ENCODE data around the gene ASL. TPM values are rescaled to one million over a fixed set of nuclear protein-coding genes. Genes with fewer than 3 reads are reported as not detected.

Gene ASL
- total RNA-seq, 4 donors from 2014 or later = 48.7 to 130 (median 63.3) TPM

GRCh38 chr7:66050337-66050957, 25.2 kb upstream of the ASL start:
- H3K27me3 ChIP-seq = no peaks in the 10 kb centered on the region
- no peak overlapping the region for H3K27ac ChIP-seq
- 70 to 73% methylated on average over 7 of the region's 7 CpGs for WGBS, 2 donors
- no peaks in the 10 kb centered on the region for H3K36me3 ChIP-seq
- TF ChIP-seq POLR2A (IDR thresholded peaks at IDR 0.05) (no peak), CTCF (IDR thresholded peaks at IDR 0.05) (no peak), EP300 (IDR thresholded peaks at IDR 0.05) (no peak)
- no peak for DNase-seq (ENCODE audit: low spot score in 2 of 2)
- H3K4me1 ChIP-seq = no peaks in the 10 kb centered on the region
- no peaks in the 10 kb centered on the region for H3K9me3 ChIP-seq
- H3K4me3 ChIP-seq = no peak overlapping the region

- H3K4me3 ChIP-seq = no peak overlapping the region
- no peak for DNase-seq (ENCODE audit: low spot score in 2 of 2)
- no peaks in the 10 kb centered on the region for H3K9me3 ChIP-seq
- H3K36me3 ChIP-seq = no peaks in the 10 kb centered on the region
- H3K4me1 ChIP-seq = no peaks in the 10 kb centered on the region
- TF ChIP-seq CTCF (IDR thresholded peaks at IDR 0.05) (no peak), POLR2A (IDR thresholded peaks at IDR 0.05) (no peak), EP300 (IDR thresholded peaks at IDR 0.05) (no peak)
- WGBS, 2 donors = 66 to 75% methylated on average over 3 of the region's 3 CpGs
- no peaks in the 10 kb centered on the region for H3K27me3 ChIP-seq
- H3K27ac ChIP-seq = no peak overlapping the region
Measured at GRCh38 chr7:66050990-66051448, 24.6 kb upstream of the ASL start.

GRCh38 chr7:66052447-66052846, 23.2 kb upstream of the ASL start:
- Histone ChIP-seq H3K27ac (no peak overlapping the region), H3K4me1 (no peaks in the 10 kb centered on the region), H3K36me3 (no peaks in the 10 kb centered on the region), H3K4me3 (no peak overlapping the region), H3K9me3 (no peaks in the 10 kb centered on the region), H3K27me3 (no peaks in the 10 kb centered on the region)
- 70 to 74% methylated on average over 6 of the region's 6 CpGs for WGBS, 2 donors
- TF ChIP-seq POLR2A (IDR thresholded peaks at IDR 0.05) = no peak
- TF ChIP-seq EP300 (IDR thresholded peaks at IDR 0.05) = no peak
- TF ChIP-seq CTCF (IDR thresholded peaks at IDR 0.05) = no peak
- no peak for DNase-seq (ENCODE audit: low spot score in 2 of 2)

GRCh38 chr7:66054063-66054462, 21.6 kb upstream of the ASL start:
- no peak overlapping the region for H3K27ac ChIP-seq
- no peaks in the 10 kb centered on the region for H3K36me3 ChIP-seq
- H3K4me1 ChIP-seq = no peaks in the 10 kb centered on the region
- H3K27me3 ChIP-seq = no peaks in the 10 kb centered on the region
- WGBS, 2 donors = 69 to 83% methylated on average over 5 to 6 of the region's 6 CpGs
- TF ChIP-seq POLR2A (IDR thresholded peaks at IDR 0.05) (no peak), EP300 (IDR thresholded peaks at IDR 0.05) (no peak), CTCF (IDR thresholded peaks at IDR 0.05) (no peak)
- H3K9me3 ChIP-seq = no peaks in the 10 kb centered on the region
- H3K4me3 ChIP-seq = no peak overlapping the region
- DNase-seq (ENCODE audit: low spot score in 2 of 2) = no peak

GRCh38 chr7:66055321-66055956, 20.2 kb upstream of the ASL start:
- WGBS, 2 donors = 83 to 84% methylated on average over 9 of the region's 9 CpGs
- no peak for TF ChIP-seq CTCF (IDR thresholded peaks at IDR 0.05)
- TF ChIP-seq POLR2A (IDR thresholded peaks at IDR 0.05) = no peak
- TF ChIP-seq EP300 (IDR thresholded peaks at IDR 0.05) = no peak
- Histone ChIP-seq H3K36me3 (no peaks in the 10 kb centered on the region), H3K27ac (no peak overlapping the region), H3K4me1 (no peaks in the 10 kb centered on the region), H3K4me3 (no peak overlapping the region), H3K27me3 (no peaks in the 10 kb centered on the region), H3K9me3 (no peaks in the 10 kb centered on the region)
- no peak for DNase-seq (ENCODE audit: low spot score in 2 of 2)
